ENCODE results near the gene SPRY4.

GRCh38 chr5:142307146-142307890 lies 17.5 kb downstream of the SPRY4 start:
- no peak for TF ChIP-seq CTCF (IDR thresholded peaks at IDR 0.05)
- TF ChIP-seq EP300 (IDR thresholded peaks at IDR 0.05; ENCODE audit: low read depth) = no peak
